Spinal cord (tissue), 10 donors: ENCODE results near the gene TMCC1. TPM values are rescaled to one million over a fixed set of nuclear protein-coding genes. Genes with fewer than 3 reads are reported as not detected.

Experiments
- DNase-seq, 6 donors: peaks; one replicate each; pipeline versions ENCODE4 v3.0.0 to v3.0.0-alpha.2; 2013 to 2015; ENCODE audit warnings: low spot score in 6 of 6, low read depth in 4 of 6
- H3K27ac ChIP-seq: one replicate; pipeline ENCODE4 v1.5.1; 2013; ENCODE audit warnings: low read depth, low read length, control low read depth
- H3K27me3 ChIP-seq: one replicate; pipeline ENCODE4 v1.6.1; 2013; ENCODE audit warnings: low read length; ENCODE audit not compliant: control insufficient read depth, insufficient read depth
- H3K36me3 ChIP-seq: one replicate; pipeline ENCODE4 v1.6.1; 2013; ENCODE audit warnings: low read length; ENCODE audit not compliant: control insufficient read depth, insufficient read depth
- H3K4me1 ChIP-seq: one replicate; pipeline ENCODE4 v1.6.1; 2013; ENCODE audit warnings: low read length; ENCODE audit not compliant: control insufficient read depth, insufficient read depth
- H3K4me3 ChIP-seq: one replicate; pipeline ENCODE4 v1.5.1; 2013; ENCODE audit warnings: low read depth, low read length, control low read depth
- H3K9me3 ChIP-seq: one replicate; pipeline ENCODE4 v1.6.1; 2013; ENCODE audit warnings: low read length; ENCODE audit not compliant: control insufficient read depth, insufficient read depth
- WGBS: methylation state at CpG from one replicate; pipeline ENCODE4 v1.1.5; 2013; ENCODE audit warnings: missing lambda C conversion rate; ENCODE audit not compliant: insufficient coverage; 5-methylcytosine and 5-hydroxymethylcytosine counted together
- polyA plus RNA-seq, 2 donors: library from polyadenylated mRNA; unstranded; fragments of 120-200 nt; gene quantifications; one replicate each; pipeline ENCODE4 v1.2.1, GENCODE V29; 2013; ENCODE audit not compliant: insufficient read length in 2 of 2
- total RNA-seq, 2 donors: library from RNA; depleted of rRNA in 1 of 2; stranded (reverse); fragments of 120-200 nt in 1 of 2; fragments of >200 nt in 1 of 2; gene quantifications; one replicate each; pipeline versions ENCODE4 v1.2.3 to v1.2.4, GENCODE V29; 2013 to 2014
- donor health status: healthy.

TMCC1 gene
- total and polyA plus RNA-seq, 4 donors = 34.1 to 49.1 (median 44.4) TPM

GRCh38 chr3:129732200-129732876 lies 161.2 kb downstream of the TMCC1 start:
- DNase-seq = peak in 1 of 6 donors; percentile 16
- Histone ChIP-seq H3K27me3 (no peaks in the 10 kb centered on the region), H3K4me3 (no peak overlapping the region), H3K4me1 (no peaks in the 10 kb centered on the region), H3K9me3 (no peaks in the 10 kb centered on the region), H3K27ac (no peak overlapping the region), H3K36me3 (no peaks in the 10 kb centered on the region)
- WGBS = no CpG with 5 or more reads among the region's 1 CpG

- Histone ChIP-seq H3K36me3 (no peaks in the 10 kb centered on the region), H3K27me3 (no peaks in the 10 kb centered on the region), H3K4me3 (no peak overlapping the region), H3K4me1 (no peaks in the 10 kb centered on the region), H3K9me3 (no peaks in the 10 kb centered on the region), H3K27ac (no peak overlapping the region)
- no peak for DNase-seq
- no CpG with 5 or more reads among the region's 2 CpGs for WGBS
Observed at GRCh38 chr3:129727707-129728106, 165.8 kb downstream of the TMCC1 start.

GRCh38 chr3:129723558-129724324 lies 169.8 kb downstream of the TMCC1 start:
- Histone ChIP-seq H3K4me1 (no peaks in the 10 kb centered on the region), H3K36me3 (no peaks in the 10 kb centered on the region), H3K9me3 (no peaks in the 10 kb centered on the region), H3K27ac (peak overlapping the region; percentile 36), H3K4me3 (no peak overlapping the region), H3K27me3 (no peaks in the 10 kb centered on the region)
- WGBS = 61% methylated on average over 2 of the region's 6 CpGs
- DNase-seq = peak in 2 of 6 donors; percentile 23 to 45

GRCh38 chr3:129722527-129722926 lies 171.0 kb downstream of the TMCC1 start:
- DNase-seq = peak in 1 of 6 donors; percentile 21
- H3K27me3 ChIP-seq = no peaks in the 10 kb centered on the region
- H3K4me1 ChIP-seq = no peaks in the 10 kb centered on the region
- no peaks in the 10 kb centered on the region for H3K9me3 ChIP-seq
- no peak overlapping the region for H3K27ac ChIP-seq
- no peaks in the 10 kb centered on the region for H3K36me3 ChIP-seq
- H3K4me3 ChIP-seq = no peak overlapping the region

- Histone ChIP-seq H3K27me3 (no peaks in the 10 kb centered on the region), H3K9me3 (no peaks in the 10 kb centered on the region), H3K36me3 (no peaks in the 10 kb centered on the region), H3K4me1 (no peaks in the 10 kb centered on the region), H3K27ac (no peak overlapping the region), H3K4me3 (no peak overlapping the region)
- no peak for DNase-seq
- 80% methylated on average over 1 of the region's 4 CpGs for WGBS
Observed at GRCh38 chr3:129718201-129718600, 175.3 kb downstream of the TMCC1 start.

GRCh38 chr3:129715854-129716253 lies 177.7 kb downstream of the TMCC1 start:
- WGBS = no CpG with 5 or more reads among the region's 2 CpGs
- H3K27ac ChIP-seq = no peak overlapping the region

GRCh38 chr3:129708328-129708861 lies 185.1 kb downstream of the TMCC1 start:
- no peaks in the 10 kb centered on the region for H3K36me3 ChIP-seq
- WGBS = no CpG with 5 or more reads among the region's 1 CpG
- no peaks in the 10 kb centered on the region for H3K4me1 ChIP-seq
- no peak for DNase-seq
- H3K9me3 ChIP-seq = no peaks in the 10 kb centered on the region
- H3K4me3 ChIP-seq = no peak overlapping the region
- no peak overlapping the region for H3K27ac ChIP-seq
- H3K27me3 ChIP-seq = no peaks in the 10 kb centered on the region

More at GRCh38 chr3:129715854-129716253, 177.7 kb downstream of the TMCC1 start:
- no peak for DNase-seq
- no peaks in the 10 kb centered on the region for H3K27me3 ChIP-seq
- H3K4me3 ChIP-seq = no peak overlapping the region
- H3K9me3 ChIP-seq = no peaks in the 10 kb centered on the region
- H3K4me1 ChIP-seq = no peaks in the 10 kb centered on the region
- no peaks in the 10 kb centered on the region for H3K36me3 ChIP-seq

GRCh38 chr3:129705274-129705673 lies 188.2 kb downstream of the TMCC1 start:
- no peak overlapping the region for H3K4me3 ChIP-seq
- no peaks in the 10 kb centered on the region for H3K9me3 ChIP-seq
- WGBS = no CpG with 5 or more reads among the region's 3 CpGs
- no peaks in the 10 kb centered on the region for H3K4me1 ChIP-seq
- no peaks in the 10 kb centered on the region for H3K36me3 ChIP-seq
- H3K27ac ChIP-seq = no peak overlapping the region
- DNase-seq = no peak
- no peaks in the 10 kb centered on the region for H3K27me3 ChIP-seq

GRCh38 chr3:129703913-129704312 lies 189.6 kb downstream of the TMCC1 start:
- peaks cover 3% of the 10 kb centered on the region for H3K4me1 ChIP-seq
- no peak overlapping the region for H3K4me3 ChIP-seq
- no peaks in the 10 kb centered on the region for H3K27me3 ChIP-seq
- H3K27ac ChIP-seq = no peak overlapping the region
- DNase-seq = no peak
- H3K9me3 ChIP-seq = no peaks in the 10 kb centered on the region
- WGBS = 100% methylated on average over 2 of the region's 2 CpGs
- H3K36me3 ChIP-seq = no peaks in the 10 kb centered on the region
